Measurements from ENCODE around the gene ZNF57. TPM values are rescaled to one million over a fixed set of nuclear protein-coding genes. Genes with fewer than 3 reads are reported as not detected.
"Not testable (repeated sequence)": the region's sequence is repeated elsewhere in the genome, so short reads cannot be mapped to it uniquely, and the experiment has no call there.

Gene ZNF57
- total RNA-seq, 1 experiment from 2014 or later: 18.9 TPM

DNA sequence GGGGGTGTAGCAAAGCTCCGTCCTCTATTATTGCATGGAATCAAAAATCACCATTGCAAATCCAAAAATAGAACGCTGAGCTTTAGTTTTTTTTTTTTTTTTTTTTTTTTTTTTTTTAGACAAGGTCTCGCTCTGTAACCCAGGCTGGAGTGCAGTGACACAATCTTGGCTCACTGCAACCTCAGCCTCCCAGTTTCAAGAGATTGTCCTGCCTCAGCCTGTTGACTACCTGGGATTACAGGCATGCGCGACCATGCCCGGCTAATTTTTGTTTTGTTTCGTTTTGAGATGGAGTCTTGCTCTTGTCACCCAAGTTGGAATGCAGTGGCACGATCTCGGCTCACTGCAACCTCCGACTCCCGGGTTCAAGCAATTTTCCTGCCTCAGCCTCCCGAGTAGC, 59.4 kb downstream of the ZNF57 start:
- no peaks in the 10 kb centered on the region for H3K27me3 ChIP-seq
- H3K27ac ChIP-seq: no peak overlapping the region
- H3K9me3 ChIP-seq (replicated peaks): no peaks in the 10 kb centered on the region
- H3K4me3 ChIP-seq: no peak overlapping the region
- no peaks in the 10 kb centered on the region for H3K36me3 ChIP-seq
- DNase-seq: no peak
- no peaks in the 10 kb centered on the region for H3K4me1 ChIP-seq

DNA sequence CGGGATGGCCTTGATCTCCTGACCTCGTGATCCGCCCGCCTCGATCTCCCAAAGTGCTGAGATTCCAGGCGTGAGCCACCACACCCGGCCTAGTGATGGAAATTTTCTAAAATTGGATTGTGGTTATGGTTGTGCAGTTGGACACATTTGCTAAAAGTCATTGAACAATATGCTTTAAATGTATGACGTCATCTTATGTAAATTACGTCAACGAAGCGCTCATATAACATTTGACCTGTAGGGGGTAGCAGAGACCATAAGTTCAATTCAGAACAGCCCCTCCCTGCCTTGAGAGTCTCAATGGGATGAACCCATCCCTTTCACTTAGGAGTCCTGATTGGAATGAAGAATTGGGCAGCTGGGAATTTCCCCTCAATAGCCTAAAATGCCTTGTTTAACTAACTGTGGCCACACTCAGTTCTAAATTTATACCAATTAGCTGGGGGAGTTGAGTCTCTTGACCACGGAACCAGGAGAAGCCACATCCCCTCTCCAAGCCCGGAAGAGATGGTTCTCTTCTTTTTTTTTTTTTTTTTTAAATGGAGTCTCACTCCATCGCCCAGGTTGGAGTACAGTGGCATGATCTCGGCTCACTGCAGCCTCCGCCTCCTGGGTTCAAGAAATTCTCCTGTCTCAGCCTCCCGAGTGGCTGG, 61.4 kb downstream of the ZNF57 start:
- no peak overlapping the region for H3K4me3 ChIP-seq
- H3K36me3 ChIP-seq: no peaks in the 10 kb centered on the region
- H3K9me3 ChIP-seq (replicated peaks): no peaks in the 10 kb centered on the region
- no peak overlapping the region for H3K27ac ChIP-seq
- H3K4me1 ChIP-seq: peaks cover 7% of the 10 kb centered on the region; the same call in 1 of the 2 replicates
- peak; percentile 81 to 95 for DNase-seq
- no peaks in the 10 kb centered on the region for H3K27me3 ChIP-seq

DNA sequence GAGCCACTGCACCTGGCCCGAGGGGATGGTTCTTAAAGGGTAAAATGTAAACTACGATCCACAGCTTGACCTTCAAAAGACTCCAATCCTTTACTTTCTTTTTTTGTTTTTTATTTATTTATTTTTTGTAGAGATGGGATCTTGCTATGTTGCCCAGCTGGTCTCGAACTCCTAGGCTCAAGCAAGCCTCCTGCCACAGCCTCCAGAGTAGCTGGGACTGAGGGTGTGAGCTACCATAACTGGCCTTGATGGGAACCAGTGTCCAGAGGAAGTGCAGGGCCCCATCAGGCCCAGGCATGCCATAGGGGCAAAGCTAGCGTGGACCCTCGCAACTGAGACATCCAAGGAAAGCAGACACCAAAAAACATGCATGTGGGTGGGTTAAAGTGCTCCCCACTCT, 62.4 kb downstream of the ZNF57 start:
- peaks cover 8% of the 10 kb centered on the region for H3K4me1 ChIP-seq
- H3K36me3 ChIP-seq: no peaks in the 10 kb centered on the region
- H3K27ac ChIP-seq: no peak overlapping the region
- H3K4me3 ChIP-seq: no peak overlapping the region
- H3K9me3 ChIP-seq (replicated peaks): no peaks in the 10 kb centered on the region
- no peaks in the 10 kb centered on the region for H3K27me3 ChIP-seq
- no peak for DNase-seq

DNA sequence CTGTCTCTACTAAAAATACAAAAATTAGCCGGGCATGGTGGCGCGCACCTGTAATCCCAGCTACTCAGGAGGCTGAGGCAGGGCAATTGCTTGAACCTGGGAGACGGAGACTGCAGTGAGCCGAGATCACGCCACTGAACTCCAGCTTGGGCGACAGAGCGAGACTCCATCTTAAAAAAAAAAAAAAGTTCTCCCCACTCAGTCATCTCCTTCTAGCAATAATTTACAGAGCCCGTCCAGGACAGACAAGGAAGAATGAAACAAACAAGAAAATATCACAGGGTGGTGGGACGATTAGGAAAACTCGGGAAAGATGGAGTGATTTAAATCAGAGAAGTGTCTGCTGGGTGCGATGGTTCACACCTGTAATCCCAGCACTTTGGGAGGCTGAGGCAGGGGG, 62.9 kb downstream of the ZNF57 start:
- DNase-seq; H3K36me3 ChIP-seq; H3K9me3 ChIP-seq (replicated peaks); H3K27me3 ChIP-seq; H3K27ac ChIP-seq; H3K4me3 ChIP-seq: not testable (repeated sequence)
- peaks cover 13% of the 10 kb centered on the region for H3K4me1 ChIP-seq

DNA sequence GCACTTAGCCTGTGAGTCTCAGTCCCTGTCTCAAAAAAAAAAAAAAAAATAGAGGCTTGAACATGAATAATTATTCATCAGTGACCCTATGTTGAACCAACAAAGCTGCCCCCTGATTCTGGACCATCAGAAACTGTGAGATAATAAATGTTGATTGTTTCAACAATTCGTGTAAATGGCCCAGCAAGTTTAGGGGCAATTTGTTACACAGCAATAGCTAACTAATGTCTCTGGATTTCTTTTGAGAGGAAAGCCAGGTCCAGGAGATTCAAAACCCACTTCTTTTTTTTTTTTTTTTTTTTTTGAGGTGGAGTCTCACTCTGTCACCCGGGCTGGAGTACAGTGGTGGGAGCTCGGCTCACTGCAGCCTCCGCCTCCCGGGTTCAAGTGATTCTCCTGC, 64.1 kb downstream of the ZNF57 start:
- no peak overlapping the region for H3K27ac ChIP-seq
- peaks cover 20% of the 10 kb centered on the region for H3K4me1 ChIP-seq
- no peaks in the 10 kb centered on the region for H3K36me3 ChIP-seq
- H3K9me3 ChIP-seq (replicated peaks): no peaks in the 10 kb centered on the region
- no peaks in the 10 kb centered on the region for H3K27me3 ChIP-seq
- H3K4me3 ChIP-seq: no peak overlapping the region
- DNase-seq: no peak

DNA sequence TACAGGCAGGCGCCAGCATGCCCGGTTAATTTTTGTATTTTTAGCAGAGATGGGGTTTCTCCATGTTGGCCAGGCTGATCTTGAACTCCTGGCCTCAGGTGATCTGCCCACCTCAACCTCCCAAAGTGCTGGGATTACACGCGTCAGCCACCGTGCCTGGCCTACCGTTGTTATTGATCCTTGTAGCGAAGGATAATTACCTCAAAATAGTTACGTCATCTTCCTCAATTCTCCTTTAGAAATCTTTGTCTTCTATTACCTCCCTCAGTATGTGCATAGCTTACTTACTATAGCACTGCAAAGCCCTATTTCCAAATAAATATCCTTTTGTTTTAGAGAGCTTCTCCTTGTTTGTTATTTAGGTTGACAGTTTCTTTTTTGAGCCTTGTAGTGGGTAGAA, 67.2 kb downstream of the ZNF57 start:
- no peak overlapping the region for H3K4me3 ChIP-seq
- no peaks in the 10 kb centered on the region for H3K27me3 ChIP-seq
- DNase-seq: no peak
- H3K27ac ChIP-seq: no peak overlapping the region
- peaks cover 29% of the 10 kb centered on the region for H3K4me1 ChIP-seq
- H3K36me3 ChIP-seq: no peaks in the 10 kb centered on the region
- H3K9me3 ChIP-seq (replicated peaks): no peaks in the 10 kb centered on the region

Other genes with a start within 250 kb of the ZNF57 start
- gene GNG7, start 198.2 kb upstream of the ZNF57 start, total RNA-seq (2014; rRNA removed; shearing (Covaris generic)): not detected in 2 replicates
- gene DIRAS1, start 179.6 kb upstream of the ZNF57 start, total RNA-seq (2014; rRNA removed; shearing (Covaris generic)): not detected in 2 replicates
- gene SLC39A3, start 160.9 kb upstream of the ZNF57 start, total RNA-seq (2014; rRNA removed; shearing (Covaris generic)): 18.7 and 19.5 TPM in 2 replicates
- 102 and 103 TPM in 2 replicates for gene SGTA, start 117.7 kb upstream of the ZNF57 start, total RNA-seq (2014; rRNA removed; shearing (Covaris generic))
- 114 and 119 TPM in 2 replicates for gene THOP1, start 115.4 kb upstream of the ZNF57 start, total RNA-seq (2014; rRNA removed; shearing (Covaris generic))
- gene ZNF554, start 81.1 kb upstream of the ZNF57 start, total RNA-seq (2014; rRNA removed; shearing (Covaris generic)): 1.3 and 1.6 TPM in 2 replicates
- 10.7 and 11.8 TPM in 2 replicates for gene ZNF555, start 59.5 kb upstream of the ZNF57 start, total RNA-seq (2014; rRNA removed; shearing (Covaris generic))
- 18.4 and 21.3 TPM in 2 replicates for gene ZNF556, start 33.6 kb upstream of the ZNF57 start, total RNA-seq (2014; rRNA removed; shearing (Covaris generic))
- gene ZNF77, start 44.0 kb downstream of the ZNF57 start, total RNA-seq (2014; rRNA removed; shearing (Covaris generic)): 14.1 and 17.3 TPM in 2 replicates
- gene TLE6, start 76.6 kb downstream of the ZNF57 start, total RNA-seq (2014; rRNA removed; shearing (Covaris generic)): 2.6 TPM in 2 replicates
- gene TLE2, start 128.4 kb downstream of the ZNF57 start, total RNA-seq (2014; rRNA removed; shearing (Covaris generic)): 3.7 and 4.7 TPM in 2 replicates
- gene TLE5, start 161.6 kb downstream of the ZNF57 start, total RNA-seq (2014; rRNA removed; shearing (Covaris generic)): 313 and 320 TPM in 2 replicates
- 35.8 and 40.1 TPM in 2 replicates for gene GNA11, start 193.4 kb downstream of the ZNF57 start, total RNA-seq (2014; rRNA removed; shearing (Covaris generic))
- gene GNA15, start 235.1 kb downstream of the ZNF57 start, total RNA-seq (2014; rRNA removed; shearing (Covaris generic)): 0.13 and 0.59 TPM in 2 replicates

Measured in SJCRH30 (cell line).